Stimulated activated CD4-positive, alpha-beta T cell treated with anti-CD3 and anti-CD28 coated beads, Interleukin-2, amount 100 ng/mL, for 4 hours (primary cell): ENCODE results near the gene MS4A13.
"Not testable (repeated sequence)": the region's sequence is repeated elsewhere in the genome, so short reads cannot be mapped to it uniquely, and the experiment has no call there.

ENCODE experiments used
- DNase-seq: peaks from one replicate; pipeline ENCODE4 v3.0.0-alpha.2; 2020; ENCODE audit warnings: low read depth

Gene MS4A13

DNA sequence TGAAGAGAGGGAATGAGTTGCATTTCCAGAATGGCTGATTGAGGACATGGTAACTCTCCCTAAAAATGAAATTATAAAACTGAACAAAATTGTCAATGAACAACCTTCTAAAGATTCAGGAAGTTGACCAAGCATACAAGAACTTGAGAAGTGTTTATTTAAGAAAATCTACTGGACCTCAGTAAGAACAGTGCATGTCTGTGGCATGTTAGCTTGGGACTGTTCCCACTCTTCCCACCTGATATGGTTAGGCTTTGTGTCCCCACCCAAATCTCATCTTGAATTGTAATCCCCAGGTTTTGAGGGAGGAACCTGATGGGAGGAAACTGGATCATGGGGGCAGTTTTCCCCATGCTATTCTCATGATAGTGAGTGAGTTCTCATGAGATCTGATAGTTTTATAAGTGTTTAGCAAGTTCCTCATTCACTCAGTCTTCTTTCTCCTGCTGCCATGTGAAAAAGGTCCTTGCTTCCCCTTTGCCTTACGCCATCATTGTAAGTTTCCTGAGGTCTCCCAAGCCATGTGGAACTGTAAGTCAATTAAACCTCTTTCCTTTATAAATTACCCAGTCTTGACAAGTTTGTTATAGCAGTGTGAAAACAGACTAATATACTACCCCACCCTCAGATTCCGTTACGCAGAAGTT, 15.4 kb downstream of the MS4A13 start:
- DNase-seq, result no peak

- DNase-seq, result not testable (repeated sequence)
Observed at GRCh38 chr11:60532383-60532782, 17.2 kb downstream of the MS4A13 start.

GRCh38 chr11:60538627-60539026, 23.4 kb downstream of the MS4A13 start:
- DNase-seq, result not testable (repeated sequence)

DNA sequence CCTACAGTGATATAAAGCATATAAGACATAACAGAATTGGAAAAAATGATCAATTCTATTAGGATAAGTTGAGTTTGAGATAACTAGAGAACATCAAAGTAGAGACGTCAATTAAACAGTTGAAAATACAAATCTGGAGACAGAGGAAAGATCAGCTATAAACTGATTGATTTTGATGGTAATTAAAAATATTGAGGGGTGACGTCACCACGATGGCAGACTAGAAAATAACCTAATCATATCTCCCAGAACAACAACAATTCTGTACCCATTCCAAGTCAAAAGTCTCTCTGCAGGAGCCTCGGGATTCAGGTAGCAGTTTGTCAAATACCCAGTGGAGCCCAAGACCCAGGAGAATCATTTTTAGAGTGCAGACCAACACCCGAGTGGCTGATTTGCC, 28.9 kb downstream of the MS4A13 start:
- DNase-seq, result no peak

DNA sequence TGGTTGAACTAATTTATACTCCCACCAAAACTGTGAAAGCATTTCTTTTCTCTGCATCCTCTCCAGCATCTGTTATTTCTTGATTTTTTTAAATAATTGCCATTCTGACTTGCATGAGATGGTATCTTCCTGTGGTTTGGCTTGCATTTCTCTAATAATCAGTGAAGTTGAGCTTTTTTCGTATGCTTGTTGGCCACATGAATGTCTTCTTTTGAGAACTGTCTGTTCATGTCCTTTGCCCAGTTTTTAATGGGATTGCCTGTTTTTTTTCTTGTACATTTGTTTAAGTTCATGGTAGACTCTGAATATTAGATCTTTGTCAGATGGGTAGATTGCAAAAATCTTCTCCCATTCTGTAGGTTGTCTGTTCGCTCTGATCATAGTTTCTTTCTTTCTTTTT, 46.1 kb downstream of the MS4A13 start:
- no peak for DNase-seq

DNA sequence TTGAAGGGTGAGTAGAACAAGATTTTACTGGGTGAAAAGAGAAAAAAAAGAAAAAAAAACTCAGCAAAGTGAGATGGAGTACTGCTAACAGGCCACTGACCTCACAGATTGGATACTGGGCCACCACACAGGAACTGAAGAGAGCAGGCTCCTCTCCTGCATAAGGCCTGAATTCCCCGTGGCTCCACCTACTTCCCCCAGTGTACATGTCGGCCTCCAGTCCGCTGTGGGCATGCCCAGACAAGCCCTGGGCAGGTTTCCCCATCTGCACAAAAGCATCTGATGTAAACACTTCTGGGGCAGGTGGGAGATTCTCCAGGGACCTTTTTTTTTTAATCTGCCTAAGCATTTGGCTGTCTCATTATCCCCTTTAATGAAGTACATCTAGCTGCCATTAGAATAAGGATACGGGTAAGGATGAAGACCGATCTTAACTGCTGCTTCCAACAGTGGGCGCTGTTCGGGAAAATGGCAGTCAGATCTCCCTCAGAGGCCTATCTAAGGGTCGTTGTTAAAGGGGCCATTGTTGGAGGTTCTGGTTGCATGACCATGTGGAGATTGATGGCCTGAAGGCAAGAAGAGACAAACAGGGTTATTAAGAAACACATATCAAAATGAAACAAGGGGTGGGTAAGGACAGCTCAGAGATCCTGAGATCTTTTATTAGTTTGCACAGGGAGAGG, 48.5 kb downstream of the MS4A13 start:
- no peak for DNase-seq

- no peak for DNase-seq
Observed at GRCh38 chr11:60566776-60567175, 51.6 kb downstream of the MS4A13 start.

GRCh38 chr11:60570970-60571369, 55.8 kb downstream of the MS4A13 start:
- DNase-seq, result no peak

GRCh38 chr11:60589611-60590010, 74.4 kb downstream of the MS4A13 start:
- DNase-seq, result no peak
